HT-29 (cell line): Measurements from ENCODE around the gene MAML2. TPM values are rescaled to one million over a fixed set of nuclear protein-coding genes. Genes with fewer than 3 reads are reported as not detected.

Experiments used
- DNase-seq: peaks from one replicate; pipeline ENCODE4 v3.0.0-alpha.2; 2015; ENCODE audit warnings: low spot score
- total RNA-seq: library from RNA; depleted of rRNA; stranded (reverse); fragments of >200 nt; shearing (Covaris generic); gene quantifications from 2 replicates; pipeline ENCODE4 v1.2.3, GENCODE V29; 2014

The MAML2 gene
- total RNA-seq, 1 experiment from 2014 or later, result 5.2 TPM

GRCh38 chr11:96103102-96103501, 239.9 kb downstream of the MAML2 start:
- no peak for DNase-seq

DNA sequence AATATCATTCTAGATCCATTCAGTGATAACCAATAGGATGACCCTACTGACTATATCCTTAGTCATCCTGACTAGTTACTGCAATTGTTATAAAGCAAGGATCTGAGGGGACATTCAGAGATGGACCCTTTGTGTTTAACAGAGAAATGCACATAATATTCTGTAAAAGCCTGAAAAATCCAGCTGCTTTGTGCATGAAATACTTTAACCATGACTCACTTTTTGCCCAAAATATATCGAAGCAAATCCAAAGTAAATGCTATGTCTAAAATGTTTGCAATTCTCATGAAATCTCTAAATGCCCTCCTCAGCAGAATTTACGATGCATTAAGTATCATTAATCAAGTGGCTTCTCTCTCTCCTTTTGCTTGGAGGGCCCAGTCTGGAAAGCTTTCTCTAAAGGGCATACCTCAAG, 240.3 kb downstream of the MAML2 start:
- no peak for DNase-seq

DNA sequence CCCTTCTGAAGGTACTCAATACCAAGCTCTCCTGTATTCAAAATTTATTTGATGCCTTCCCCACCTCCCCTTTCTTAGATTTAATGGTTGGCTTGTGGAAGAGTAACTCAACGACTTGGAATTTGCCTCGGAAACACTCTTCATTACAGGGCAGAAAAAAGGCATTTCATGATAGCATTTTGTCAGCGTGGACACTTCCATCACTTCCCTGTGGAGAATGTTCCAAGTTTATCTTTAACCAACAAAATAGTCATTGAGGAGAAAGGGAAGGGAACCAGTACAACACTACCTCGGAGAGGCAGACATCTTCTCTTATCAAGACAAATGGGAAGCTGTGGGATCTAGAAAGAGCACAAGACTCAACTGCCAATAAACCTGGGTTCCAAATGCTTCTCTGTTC, 241.8 kb downstream of the MAML2 start:
- DNase-seq, result no peak

- peak; percentile 94 for DNase-seq
Measured at GRCh38 chr11:96098511-96099241, 244.3 kb downstream of the MAML2 start.

DNA sequence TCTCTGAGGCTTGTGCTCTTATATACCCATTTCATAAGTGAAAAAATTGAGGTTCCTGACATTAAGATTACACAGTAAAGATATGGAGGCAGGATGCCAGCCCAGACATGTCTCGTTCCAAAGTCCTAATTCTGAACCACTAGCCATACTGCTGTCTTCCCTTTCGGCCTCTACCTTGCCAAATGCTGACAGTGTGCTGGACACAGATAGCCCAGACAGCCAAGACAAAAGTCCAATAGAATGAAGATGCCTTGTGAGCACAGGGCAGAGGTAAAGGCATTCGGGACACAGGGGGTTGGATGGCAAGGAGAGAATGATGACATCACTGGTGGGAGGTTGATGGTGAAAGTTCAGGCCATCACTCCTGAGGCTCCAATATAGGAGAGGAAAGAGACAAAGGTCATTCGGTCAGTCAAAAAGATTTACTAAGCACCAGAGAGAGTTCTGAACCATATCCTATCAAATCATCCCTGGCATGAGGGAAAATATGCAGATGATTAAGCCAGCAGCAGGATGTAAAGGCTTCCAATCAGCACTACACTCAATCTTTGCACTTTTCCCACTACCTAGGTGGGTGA, 245.1 kb downstream of the MAML2 start:
- peak; percentile 64 for DNase-seq

GRCh38 chr11:96096360-96096759, 246.6 kb downstream of the MAML2 start:
- no peak for DNase-seq

GRCh38 chr11:96095884-96096303, 247.1 kb downstream of the MAML2 start:
- DNase-seq, result peak; percentile 96

GRCh38 chr11:96094156-96094555, 248.8 kb downstream of the MAML2 start:
- DNase-seq, result no peak

- DNase-seq, result no peak
Measured at GRCh38 chr11:96092511-96092910, 250.5 kb downstream of the MAML2 start.

DNA sequence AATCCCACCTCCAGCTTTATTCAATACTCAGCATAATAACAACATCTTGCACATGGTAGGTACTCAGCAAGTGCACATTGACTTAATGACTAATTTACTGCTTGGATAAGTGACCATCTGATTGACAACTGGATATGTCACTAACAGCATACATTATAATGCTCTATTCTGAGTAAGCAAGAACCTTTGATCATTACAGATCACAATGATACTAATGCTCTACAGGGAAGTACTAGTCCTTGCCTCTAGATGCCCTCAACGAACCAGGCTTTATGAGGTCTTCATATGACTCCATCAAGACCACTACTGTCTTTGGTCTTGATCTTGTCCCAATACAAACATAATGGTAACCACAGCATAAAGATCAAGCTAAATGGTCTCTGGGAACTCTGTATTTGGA, 251.5 kb downstream of the MAML2 start:
- DNase-seq, result peak; percentile 74

GRCh38 chr11:96090711-96091110, 252.3 kb downstream of the MAML2 start:
- DNase-seq, result no peak

DNA sequence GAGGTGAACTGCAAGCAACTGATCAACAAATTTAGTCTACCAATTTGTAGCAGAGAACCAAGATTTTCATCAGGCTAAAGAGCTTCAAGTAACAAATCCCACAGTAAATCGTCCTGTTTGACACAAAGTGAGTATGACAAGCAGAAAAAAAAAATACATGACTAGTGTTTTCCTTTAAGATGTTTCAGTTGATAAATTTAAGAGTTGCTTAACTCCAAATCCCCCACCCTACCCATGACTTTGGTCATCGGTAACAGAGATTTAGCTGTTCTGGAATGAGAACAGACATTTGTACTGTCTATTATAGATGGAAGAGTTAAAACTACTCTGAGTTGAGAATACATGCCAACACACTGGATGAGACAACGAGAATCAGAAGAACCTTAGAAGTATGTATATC, 254.1 kb downstream of the MAML2 start:
- no peak for DNase-seq

GRCh38 chr11:96086111-96086510, 256.9 kb downstream of the MAML2 start:
- no peak for DNase-seq

- DNase-seq, result no peak
Measured at GRCh38 chr11:96085319-96085930, 257.6 kb downstream of the MAML2 start.

DNA sequence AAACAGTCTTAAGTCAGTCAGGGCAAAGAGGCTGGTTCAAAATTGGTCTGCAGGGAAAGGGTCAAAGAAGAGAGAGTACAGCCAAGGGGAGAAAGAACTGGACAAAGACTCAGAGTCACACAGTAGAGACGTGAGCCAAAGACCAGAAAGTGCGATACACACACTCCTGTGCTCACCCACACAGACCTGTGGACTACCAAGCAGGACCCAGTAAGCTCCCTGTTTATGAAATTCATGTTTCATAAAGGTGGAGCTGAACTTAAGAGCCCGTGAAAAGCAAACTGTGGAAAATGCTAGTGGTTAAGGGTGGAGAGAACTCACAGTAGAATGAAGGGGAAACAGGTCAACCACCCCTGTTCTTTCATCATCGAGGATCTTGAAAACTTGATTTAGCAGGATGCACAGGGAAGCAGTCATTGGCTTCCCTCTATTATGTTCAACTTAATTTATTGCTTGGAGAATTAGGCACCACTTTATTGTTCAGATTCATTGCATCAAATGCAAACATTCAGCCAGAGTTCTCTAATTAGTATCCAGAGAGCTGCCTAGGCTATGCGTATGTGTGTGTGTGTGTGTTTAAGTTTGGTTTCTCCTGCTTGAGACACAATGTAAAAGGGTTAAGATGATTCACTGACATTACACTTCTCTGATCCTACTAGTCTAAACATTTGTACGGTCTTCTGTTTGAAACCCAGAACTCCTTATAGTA, 258.2 kb downstream of the MAML2 start:
- DNase-seq, result peak; percentile 43

- no peak for DNase-seq
Measured at GRCh38 chr11:96082936-96083335, 260.1 kb downstream of the MAML2 start.

- no peak for DNase-seq
Measured at GRCh38 chr11:96082002-96082899, 260.7 kb downstream of the MAML2 start.

GRCh38 chr11:96081561-96081960, 261.4 kb downstream of the MAML2 start:
- no peak for DNase-seq

DNA sequence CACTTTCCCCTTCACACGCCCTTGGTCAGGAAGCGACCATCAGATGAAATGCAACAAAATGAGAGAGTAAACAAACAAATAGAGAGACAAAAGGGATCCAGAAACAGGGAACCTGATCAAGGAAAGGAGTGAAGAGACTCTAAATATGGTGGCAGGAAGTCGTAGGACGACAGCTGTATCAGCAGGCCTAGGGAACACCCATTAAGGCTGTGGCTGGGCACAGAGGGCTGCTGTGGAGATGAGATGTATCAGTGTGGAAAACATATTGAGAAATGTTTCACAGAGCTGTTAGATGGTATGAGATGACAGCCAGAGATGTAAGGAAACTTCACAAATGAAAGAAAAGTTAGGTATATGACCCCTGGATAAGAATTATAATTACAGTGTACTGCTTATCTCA, 263.3 kb downstream of the MAML2 start:
- DNase-seq, result no peak

DNA sequence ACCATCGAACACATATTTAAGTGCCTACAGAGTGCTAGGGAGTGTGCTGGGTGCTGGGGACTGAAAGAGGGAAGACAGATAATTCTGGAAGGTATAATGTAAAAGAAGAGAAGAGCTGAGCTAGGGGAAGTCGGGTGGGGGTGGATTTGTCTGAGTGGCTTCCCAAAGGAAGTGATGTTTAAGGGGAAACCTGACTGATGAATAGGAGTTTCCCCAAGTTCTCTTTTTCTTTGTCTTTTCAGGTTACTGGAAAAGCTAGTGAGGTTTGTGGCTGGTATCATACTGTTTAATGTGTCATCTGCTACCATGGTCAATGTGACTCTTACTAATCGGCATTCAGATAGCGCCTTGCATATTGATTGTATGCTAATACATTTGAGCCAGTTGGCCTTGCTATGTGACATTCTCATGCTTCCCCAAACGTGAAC, 267.4 kb downstream of the MAML2 start:
- DNase-seq, result no peak
